SW480 (cell line): ENCODE measurements around the gene NOSIP.

ENCODE experiments used
- DNase-seq: peaks from one replicate; pipeline ENCODE4 v3.0.0-alpha.2; 2016; ENCODE audit warnings: low spot score

NOSIP gene

DNA sequence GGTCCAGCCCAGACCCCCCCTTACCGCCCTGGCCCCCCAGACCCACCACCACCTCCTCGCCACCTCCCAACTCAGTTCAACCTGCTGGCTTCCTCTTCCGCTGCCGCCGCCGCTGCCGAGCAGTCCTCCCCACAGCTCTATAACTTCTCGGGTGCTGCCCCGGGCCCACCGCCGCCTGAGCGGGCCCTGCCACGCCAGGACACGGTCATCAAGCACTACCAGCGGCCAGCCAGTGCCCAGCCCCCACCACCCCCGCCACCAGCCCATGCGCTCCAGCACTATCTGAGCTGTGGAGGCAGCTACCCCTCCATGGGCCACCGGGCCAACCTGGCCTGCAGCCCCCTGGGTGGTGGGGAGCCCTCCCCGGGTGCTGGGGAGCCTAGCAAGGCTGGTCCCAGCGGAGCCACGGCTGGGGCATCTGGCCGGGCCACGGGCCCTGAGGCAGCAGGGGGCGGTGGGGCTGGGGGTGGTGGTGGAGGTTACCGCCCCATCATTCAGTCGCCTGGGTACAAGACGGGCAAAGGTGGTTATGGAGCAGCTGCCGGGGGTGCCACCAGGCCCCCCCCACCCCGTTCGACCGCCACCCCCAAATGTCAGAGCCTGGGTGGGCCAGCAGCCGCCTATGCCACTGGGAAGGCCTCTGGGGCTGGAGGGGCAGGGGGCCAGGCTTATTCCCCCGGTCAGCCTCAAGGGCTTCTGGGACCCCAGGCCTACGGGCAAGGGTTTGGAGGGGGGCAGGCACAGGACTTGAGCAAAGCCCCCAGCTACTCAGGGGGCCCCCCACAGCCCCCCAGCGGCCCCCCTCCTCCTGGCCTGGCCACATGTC, 14.8 kb upstream of the NOSIP start:
- DNase-seq, result no peak

DNA sequence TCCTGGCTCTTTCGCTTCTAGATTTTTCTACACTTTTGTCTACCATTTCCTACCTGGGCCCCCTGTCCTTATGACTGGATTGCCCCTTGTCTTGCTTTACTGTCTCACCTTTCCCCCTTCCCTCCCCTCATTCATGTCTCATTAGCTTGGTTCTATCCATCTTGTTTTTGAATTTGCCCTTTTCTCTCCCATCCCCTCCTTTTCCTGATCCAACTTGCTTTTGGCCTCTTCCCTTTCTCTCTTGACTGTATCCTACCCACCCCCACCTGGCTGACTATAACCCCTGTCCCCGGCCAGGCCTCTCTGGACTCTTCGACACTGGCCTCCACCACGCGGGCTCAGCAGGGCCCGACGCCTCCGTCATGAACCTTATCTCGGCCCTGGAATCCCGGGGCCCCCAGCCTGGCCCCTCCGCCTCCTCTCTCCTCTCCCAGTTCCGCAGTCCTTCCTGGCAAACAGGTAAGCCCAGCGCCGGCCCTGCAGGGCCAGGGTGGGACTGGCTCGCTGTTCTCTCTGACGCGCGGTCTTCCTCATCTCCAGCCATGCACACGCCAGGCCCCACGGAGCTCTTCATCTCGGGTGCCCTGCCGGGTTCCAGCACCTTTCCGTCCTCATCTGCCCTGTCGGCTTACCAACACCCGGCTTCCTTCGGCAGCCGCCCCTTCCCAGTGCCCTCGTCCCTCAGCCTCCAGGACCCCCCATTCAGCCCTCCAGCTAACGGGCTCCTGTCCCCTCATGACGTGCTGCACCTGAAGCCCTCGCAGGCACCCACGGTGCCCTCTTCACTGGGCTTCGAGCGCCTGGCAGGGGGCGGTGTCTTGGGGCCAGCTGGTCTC, 14.0 kb upstream of the NOSIP start:
- no peak for DNase-seq

DNA sequence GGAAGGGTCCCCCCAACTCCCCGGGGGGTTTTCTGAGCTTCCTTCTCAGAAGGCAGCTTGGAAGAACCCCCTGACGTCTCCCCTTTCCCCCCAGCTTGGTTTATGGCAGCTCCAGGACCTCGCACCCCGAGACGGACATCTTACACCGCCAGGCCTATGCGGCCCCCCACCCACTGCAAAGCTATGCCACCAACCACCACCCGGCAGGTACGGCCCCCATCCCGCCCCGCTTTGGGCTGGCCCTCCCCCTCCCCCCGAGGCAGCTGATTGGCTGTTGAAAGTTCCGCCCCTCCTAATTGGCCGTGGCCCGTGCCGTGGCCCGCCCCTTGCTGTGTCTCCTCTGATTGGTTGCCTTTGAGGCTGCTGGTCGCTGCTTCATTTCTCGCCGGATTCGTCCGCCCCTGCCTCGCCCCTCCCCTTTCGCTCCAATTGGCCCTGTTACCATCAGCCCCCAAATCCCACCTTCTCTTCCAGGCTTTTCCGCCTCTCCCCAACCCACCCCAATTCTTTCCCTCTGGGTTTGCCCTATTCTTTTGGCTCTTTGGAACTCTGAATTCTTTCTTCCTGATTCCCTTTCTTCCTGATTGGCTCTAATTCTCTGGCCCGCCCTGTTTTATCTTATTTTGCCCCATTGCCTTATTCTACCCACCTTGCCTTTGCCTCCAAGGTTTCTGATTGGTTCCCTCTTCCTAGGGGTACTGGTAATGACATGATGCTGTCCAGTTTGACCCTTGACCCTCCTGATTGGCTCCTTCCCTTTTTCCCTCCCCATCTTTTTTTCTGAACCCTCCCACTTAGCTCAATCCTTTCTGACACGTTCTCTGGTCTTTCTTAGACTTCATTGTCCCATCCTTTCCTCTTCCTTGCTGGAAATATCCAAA, 13.1 kb upstream of the NOSIP start:
- DNase-seq, result peak; percentile 95

DNA sequence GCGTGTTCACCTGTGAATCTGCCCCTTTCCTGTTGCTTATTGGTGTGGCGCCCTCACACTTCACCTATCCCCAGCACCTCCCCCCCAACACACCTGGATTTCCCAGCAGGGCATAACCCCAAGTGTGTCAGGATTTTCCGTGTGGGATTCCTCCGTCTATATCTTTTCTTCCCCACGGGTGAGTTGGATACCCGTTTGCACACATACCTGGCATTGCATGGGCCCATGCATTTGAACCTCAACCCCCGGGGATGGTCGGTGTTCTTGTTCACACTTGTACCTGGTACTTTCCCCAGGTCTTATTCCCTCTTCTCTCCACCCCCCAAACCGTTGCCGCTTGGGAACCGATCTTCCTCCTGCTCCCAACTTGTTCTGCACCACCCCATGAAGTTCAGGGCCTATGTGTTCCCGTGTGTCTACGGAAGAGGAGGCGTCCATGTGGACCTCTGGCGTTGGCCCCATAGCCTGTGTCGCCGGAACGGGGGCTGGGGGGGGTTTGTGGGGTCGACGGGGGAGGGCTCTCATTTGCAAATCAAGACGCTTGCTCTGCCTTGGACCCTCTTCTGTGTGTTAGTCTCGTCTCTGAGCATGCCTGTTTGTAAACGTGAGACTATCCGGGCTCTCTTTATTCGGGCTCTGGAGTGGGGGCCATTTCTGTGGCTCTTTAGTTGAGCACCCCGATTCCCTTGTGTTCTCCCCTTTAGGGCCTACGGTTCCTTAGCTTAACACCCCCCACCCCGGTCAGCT, 12.3 kb upstream of the NOSIP start:
- DNase-seq, result peak; percentile 64

DNA sequence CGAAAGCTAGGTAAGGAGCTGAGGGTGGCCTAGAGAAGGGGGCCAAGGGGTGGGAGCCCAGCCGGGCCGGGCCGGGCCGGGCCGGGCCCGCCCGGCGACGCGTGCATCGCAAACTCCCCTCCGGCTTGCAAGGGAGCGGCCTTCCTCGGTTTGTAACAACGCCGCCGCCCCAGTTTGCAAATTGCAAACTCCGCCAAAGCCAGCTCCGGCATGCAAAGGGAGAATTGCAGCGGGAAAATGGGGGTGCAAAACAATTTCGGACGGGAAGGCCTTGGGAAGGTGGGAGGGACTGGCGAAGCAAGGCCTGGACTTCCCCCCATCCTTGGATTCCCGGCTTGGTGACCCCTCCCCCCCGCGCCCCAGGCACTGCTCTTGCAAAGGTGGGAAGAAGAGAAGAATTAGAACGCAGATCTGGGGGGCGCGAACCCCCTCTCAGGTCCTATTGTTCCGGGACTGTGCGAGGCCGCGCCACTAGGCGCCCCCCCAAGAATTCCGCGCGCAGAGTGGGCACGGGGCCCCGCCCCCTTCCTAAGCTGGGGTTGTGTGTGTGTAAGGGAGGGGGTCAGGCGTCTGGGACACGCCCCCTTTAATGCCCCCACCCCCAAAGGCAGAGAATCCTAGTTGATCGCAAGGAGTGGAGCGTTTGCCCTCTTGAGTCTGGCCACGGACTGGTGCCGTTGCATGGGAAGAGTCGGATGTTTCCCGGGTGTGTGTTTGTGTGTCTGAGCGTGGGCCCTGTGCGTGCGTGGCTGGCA, 11.6 kb upstream of the NOSIP start:
- DNase-seq, result peak; percentile 66

DNA sequence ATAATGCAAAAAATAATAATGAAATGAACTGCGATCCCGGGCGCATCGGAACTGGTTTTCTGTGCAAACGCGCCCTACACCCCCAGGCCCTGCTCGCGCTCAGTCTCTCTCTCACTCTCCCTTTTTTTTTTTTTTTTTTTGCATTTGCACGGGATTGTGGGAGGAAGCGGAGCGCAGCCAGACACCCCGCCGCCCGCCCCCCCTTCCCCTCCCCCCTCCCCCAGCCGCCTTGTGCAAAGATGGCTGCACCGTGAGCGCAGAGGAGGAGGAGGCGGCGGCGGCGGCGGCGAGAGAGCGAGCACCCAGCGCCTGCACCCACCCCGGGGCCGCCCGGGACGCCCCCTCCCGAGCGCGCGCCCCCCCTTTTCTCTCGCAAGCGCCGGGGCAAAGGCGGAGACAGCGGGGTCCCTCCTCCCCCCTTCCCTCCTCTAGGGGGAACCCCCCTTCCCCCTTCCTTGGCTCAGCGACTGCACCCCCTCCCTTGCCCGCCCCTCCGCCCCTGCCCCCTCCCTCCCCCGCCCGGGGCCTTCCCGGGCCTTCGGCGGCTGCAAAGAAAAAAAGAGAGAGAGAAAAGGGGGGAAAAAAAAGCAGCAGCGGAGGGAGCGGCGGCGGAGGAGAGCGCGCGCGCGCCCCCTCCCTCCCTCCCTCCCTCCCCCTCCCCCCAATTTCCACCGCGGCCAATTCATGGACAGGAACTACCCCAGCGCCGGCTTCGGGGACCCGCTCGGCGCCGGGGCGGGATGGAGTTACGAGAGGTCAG, 10.8 kb upstream of the NOSIP start, which contains the start of gene PRR12:
TSS of gene PRR12 (plus strand) at position 212 of the 760 bp plus-strand sequence. CDS start at position 685, 473 bp downstream.
- peak; percentile 81 for DNase-seq

DNA sequence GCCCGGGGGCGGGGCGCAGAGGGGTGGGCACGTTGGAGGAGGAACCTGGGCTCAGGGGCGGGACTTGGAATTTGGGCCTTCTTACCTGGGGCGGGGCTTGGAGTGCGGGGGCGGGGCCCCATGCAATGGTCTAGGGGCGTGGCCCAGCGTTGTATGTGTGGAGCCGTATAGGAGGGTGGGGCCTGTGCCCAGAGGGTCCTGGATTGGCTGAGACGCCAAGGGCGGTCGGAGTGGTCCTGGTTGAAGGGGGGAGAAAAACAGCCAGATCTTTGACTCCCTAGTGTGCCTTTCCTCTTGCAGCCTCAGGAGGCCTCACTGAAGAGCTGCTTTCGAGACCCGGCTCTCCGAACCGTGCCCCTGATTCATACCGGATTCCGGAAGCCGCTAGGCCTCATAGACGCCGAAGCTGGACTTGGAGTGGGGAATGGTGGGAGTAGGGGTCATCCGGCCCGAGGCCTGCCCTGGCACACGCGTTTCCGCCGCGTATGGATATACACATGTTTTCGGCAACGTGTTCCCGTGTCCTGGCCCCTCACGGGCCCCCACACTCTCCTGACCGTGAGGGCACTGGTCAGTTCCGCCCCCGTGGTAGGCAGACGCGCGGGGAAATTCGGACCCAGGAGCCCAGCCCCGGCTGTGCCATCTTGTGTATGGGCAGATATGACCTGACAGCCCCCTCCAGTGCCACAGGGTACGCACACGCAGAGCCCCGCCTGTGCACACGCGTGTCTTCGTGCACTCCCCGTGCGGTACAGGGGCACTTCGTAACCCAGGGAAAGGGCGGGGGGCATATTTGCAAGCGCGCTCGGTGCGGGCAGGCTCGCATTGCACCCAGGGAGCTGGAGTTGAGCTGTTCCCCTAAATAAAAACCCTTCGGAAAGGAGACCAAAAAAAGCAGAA, 10.0 kb upstream of the NOSIP start:
- peak; percentile 99 for DNase-seq

DNA sequence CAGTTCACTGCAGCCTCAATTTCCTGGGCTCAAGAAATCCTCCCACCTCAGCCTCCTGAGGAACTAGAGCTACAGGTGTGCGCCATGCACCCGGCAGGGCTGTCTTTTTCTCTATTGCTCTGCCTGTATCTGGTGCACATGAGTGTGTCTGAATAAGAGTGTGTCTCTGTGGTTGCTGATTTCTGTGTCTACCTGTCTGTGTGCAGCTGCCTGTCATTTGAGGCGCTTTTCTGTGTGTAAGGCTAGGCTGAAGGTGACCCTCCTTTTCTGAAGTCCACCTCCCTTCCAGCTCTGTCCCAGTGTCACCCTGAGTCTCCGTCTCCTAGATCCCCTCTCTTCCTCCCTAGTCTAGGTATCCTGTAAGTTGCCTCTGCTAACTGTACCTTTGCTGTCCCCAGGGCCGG, 9.1 kb upstream of the NOSIP start:
- DNase-seq, result peak; percentile 42

DNA sequence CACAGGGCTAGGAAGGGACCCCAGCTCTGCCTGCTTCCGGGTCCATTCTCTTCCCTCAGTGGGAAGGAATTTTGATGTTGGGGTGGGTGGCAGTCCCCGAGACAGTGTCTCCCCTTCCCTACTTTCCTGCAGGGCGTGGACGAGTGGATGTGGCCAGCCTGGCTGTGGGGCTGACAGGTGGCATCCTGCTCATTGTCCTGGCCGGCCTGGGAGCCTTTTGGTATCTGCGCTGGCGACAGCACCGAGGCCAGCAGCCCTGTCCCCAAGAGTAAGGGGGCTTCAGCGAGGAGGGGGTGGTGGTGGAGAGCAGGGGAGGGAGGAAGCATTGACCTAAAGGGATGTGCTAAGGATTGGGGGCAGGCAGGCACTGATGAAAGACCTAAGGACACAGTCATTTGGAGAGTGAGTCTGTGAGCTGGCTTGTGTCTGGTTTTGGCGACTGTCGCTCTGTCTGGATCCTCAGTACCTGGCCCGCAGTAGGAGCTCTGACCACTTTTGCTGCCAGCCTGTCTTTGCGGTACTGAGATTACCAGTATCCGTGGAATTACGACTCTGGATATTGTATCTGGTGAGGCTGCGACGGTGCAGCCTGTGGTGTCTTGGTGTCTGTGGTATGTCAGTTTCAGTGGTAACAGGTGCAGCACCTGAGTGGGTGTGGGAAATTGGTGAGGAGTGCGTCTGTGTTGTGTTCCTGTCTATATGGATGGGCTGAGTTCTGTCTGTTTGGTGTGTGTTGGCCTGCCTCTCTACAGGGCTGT, 8.2 kb upstream of the NOSIP start:
- DNase-seq, result peak; percentile 57

DNA sequence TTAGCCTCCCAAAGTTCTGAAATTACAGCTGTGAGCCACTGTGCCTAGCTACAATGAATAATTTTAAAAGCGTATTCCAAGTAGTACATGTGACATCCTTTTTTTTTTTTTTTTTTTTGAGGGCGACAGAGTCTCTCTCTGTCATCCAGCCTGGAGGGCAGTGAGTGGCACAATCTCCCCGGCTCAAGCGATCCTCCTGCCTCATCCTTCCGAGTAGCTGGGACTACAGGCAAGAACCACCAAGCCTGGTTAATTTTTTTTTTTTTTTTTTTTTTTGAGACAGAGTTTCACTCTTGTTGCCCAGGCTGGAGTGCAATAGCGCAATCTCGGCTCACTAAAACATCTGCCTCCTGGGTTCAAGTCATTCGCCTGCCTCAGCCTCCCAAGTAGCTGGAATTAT, 6.9 kb upstream of the NOSIP start:
- no peak for DNase-seq

DNA sequence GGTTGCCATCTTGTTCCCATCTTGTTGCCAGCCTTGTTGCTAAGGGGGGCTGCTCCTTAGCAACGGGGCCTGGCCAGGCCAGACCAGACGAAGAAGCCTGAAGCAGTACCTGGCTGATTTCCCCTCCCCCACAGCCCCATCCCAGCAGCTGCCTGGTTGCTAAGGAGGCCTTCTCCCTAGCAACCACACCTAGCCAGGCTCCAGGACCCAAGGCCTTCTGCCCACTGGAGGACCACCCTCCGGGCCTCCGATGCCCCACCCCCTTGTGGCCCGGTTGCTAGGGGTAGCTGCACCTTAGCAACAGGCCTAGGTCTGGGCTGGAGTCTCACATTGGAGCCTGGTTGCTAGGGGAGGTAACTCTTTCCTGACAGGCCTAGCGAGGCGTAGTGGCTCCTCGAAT, 4.7 kb upstream of the NOSIP start:
- no peak for DNase-seq

DNA sequence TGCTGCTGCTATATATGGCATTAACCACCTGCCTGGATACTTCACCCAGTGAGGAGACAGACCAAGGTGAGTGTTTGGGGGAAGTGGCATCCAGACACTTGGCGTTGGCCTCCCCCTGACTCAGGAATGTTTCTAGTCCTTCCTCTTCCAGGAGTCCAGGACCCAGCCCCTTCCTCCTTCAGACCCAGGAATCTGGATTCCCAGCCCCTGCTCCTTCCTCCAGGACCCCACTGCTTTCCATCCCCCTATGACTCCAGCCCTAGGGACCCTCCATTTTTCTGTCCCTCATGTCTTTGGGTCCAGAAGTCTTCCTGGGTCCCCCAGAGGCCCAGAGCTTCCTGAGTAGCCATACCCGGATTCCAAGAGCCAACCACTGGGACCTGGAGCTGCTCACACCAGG, 2.9 kb upstream of the NOSIP start:
- no peak for DNase-seq

DNA sequence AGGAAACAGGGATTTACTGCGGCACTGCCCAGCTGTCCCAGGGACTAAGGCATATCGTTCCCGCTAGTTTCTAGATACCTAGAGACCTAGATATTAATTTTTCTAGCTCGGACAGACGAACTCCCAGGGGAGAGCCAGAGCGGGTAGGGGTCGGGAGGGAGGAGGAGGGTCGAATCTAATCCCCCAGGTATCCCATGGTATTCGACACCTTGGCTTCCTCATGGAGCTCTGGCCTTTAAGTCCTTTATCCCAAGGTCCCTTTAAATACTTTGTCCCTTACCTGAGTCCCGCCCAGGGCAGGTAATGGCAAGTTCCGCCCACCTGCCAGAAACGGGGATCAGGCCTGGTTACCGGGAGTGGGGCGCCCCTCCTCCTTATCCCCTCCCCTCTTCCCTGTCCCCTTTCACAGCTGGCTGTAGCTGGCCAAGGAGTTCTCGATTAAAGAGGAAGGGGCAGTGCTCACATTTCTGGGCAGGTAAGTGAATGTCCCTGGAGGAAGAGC, 702 bp upstream of the NOSIP start, which contains the start of gene PRRG2:
TSS of gene PRRG2 (plus strand) at position 310 of the 502 bp plus-strand sequence. CDS start 1,904 bp downstream, outside the sequence.
- peak; percentile 76 for DNase-seq

DNA sequence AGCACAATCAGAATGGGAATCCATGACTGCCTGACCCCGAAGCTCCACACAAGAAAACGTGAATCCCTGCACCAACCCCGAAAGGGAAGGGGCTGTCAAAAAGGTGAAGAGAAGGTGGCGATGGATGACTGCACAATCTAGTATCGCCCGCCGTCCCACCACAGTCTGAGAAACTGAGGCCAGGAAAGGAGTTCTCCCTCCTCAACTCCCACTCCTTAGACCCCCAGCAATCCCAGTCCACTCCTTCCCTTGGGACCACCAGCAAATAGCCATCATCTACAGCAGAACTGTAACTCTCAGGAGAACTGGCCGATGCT, 451 bp downstream of the NOSIP start:
- no peak for DNase-seq

DNA sequence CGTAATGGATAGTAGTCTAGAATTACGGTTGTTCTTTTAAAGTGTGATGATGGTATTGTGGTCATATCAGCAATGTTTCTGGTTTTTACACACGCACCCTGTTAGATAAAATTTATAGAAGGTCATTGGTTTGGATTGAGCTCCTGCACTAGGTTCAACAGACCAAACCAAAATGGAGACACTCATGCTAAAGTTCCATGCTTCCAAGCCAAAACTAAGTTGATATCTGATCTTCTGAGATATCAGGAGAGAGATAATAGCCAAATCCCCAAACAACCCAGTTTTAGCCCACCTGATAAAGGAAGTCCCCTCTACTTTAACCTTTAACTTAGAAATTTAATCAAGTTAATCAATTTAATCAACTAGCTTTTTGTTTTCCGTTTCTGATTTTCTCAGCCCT, 1.2 kb downstream of the NOSIP start:
- no peak for DNase-seq

DNA sequence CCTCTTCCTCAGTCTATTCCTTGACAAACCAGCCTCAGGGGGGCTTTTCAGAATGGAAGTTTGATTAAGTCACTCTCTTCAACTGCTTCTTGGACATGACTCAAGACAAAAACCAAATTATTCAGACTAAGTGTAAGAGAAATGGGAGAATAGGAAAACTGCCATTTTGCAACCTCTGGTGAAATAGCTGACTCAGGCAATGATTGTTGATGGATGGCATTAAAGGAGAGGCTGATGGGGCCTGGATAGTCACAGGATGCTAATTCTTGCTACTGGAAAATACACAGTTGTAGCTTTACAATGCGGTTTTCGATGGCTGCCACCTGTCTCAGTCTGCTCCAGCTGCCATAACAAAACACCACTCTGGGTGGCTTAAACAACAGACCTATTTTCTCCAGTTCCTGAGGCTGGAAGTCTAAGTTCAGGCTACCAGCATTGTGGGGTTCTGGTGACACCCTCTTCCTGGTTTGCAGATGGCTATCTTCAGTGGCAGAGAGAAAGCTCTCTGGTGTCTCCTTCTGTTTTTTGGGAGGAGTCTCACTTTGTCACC, 6.1 kb downstream of the NOSIP start:
- no peak for DNase-seq

DNA sequence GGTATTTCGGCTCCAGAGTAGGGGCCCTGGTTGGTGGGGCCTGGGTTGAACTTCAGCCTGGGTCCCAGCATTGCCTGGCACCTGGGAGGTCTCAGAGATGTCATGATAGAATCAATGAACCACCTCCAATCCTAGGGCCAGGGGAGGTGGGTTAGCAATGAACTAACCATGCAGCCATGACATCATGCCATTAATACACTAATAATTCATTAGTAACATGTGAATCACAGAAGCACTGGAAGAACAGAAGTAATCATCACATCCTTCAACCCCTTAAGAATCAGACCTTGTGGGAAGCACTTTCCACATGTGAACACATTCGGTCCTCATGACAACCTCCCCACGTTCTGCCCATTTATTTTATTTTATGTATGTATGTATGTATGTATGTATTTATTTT, 6.9 kb downstream of the NOSIP start:
- no peak for DNase-seq

DNA sequence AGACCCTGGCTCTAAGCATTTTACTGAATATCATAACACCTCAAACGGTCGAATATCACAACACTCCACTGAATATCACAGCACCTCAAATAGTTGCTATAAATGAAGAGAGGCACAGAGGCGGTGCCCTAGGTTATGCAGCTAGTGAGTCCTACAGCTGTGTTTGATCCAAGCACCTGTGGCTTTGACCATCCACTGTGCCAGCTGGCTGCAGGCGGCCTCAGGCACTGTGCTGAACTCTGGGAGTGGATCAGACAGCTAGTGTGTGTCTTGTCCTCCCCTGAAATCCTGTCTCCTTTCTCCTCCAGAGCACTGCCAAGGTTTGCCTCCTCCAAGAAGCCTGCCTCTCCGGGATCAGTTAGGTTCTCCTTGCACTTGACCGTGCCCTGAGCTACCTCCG, 7.3 kb downstream of the NOSIP start:
- no peak for DNase-seq
